ENCODE measurements around the gene LPO.
A peak's percentile ranks its signal among the peaks of the same experiment; 100 is the strongest.

LPO gene

GRCh38 chr17:58305626-58306025, 67.2 kb downstream of the LPO start:
- ChIA-PET POLR2A (no interaction called here), CTCF (interaction anchor here (1.0 to 4.3 kb wide), 5 partner anchors 11 to 143 kb away, joined by 3 to 30 read pairs (median 4); no protein-coding TSS in a partner anchor)
- no peak for TF ChIP-seq CTCF (IDR thresholded peaks at IDR 0.05; ENCODE audit: insufficient read depth, low read length, missing control alignments)
- H3K4me3 ChIP-seq (ENCODE audit: low read depth, low read length), result no peak overlapping the region
- no peak for DNase-seq (ENCODE audit: low read depth, low spot score)

- no peak overlapping the region for H3K4me3 ChIP-seq (ENCODE audit: low read depth, low read length)
- ChIA-PET CTCF (interaction anchor here (1.0 to 4.3 kb wide), 3 partner anchors 10 to 142 kb away, joined by 3 to 30 read pairs (median 3); no protein-coding TSS in a partner anchor), POLR2A (no interaction called here)
- TF ChIP-seq CTCF (IDR thresholded peaks at IDR 0.05; ENCODE audit: insufficient read depth, low read length, missing control alignments), result no peak
- no peak for DNase-seq (ENCODE audit: low read depth, low spot score)
Measured at GRCh38 chr17:58306131-58306951, 68.0 kb downstream of the LPO start.

GRCh38 chr17:58307468-58308172, 69.2 kb downstream of the LPO start:
- H3K4me3 ChIP-seq (ENCODE audit: low read depth, low read length), result no peak overlapping the region
- DNase-seq (ENCODE audit: low read depth, low spot score), result no peak
- CTCF ChIA-PET, result interaction anchor here (0.9 to 3.0 kb wide), 5 partner anchors 10 to 141 kb away, joined by 3 to 20 read pairs (median 3); partner anchors contain the start of genes RNF43 and SUPT4H1
- TF ChIP-seq CTCF (IDR thresholded peaks at IDR 0.05; ENCODE audit: insufficient read depth, low read length, missing control alignments), result no peak
- POLR2A ChIA-PET, result no interaction called here

GRCh38 chr17:58308173-58308984, 70.0 kb downstream of the LPO start:
- no peak overlapping the region for H3K4me3 ChIP-seq (ENCODE audit: low read depth, low read length)
- CTCF ChIA-PET, result interaction anchor here (1.9 to 3.0 kb wide), 2 partner anchors 9 to 140 kb away, joined by 5 to 20 read pairs; no protein-coding TSS in a partner anchor
- peak; percentile 45 for TF ChIP-seq CTCF (IDR thresholded peaks at IDR 0.05; ENCODE audit: insufficient read depth, low read length, missing control alignments)
- no peak for DNase-seq (ENCODE audit: low read depth, low spot score)
- POLR2A ChIA-PET, result no interaction called here

GRCh38 chr17:58308985-58309917, 70.9 kb downstream of the LPO start:
- TF ChIP-seq CTCF (IDR thresholded peaks at IDR 0.05; ENCODE audit: insufficient read depth, low read length, missing control alignments), result no peak
- CTCF ChIA-PET, result interaction anchor here (3.0 kb wide), 1 partner anchor 9 kb away, joined by 20 read pairs; no protein-coding TSS in a partner anchor
- DNase-seq (ENCODE audit: low read depth, low spot score), result no peak
- POLR2A ChIA-PET, result no interaction called here
- no peak overlapping the region for H3K4me3 ChIP-seq (ENCODE audit: low read depth, low read length)

Data from AG04449 (cell line).